Measurements from ENCODE around the gene PEX5. TPM values are rescaled to one million over a fixed set of nuclear protein-coding genes. Genes with fewer than 3 reads are reported as not detected.

Gene PEX5
- total RNA-seq, 1 experiment from 2014 or later: 20.0 TPM

GRCh38 chr12:7259060-7259459, 69.6 kb downstream of the PEX5 start:
- H2AFZ ChIP-seq (ENCODE audit: low read length): no peak overlapping the region
- H3K9me2 ChIP-seq (replicated peaks; ENCODE audit: low read length): no peaks in the 10 kb centered on the region
- ChIA-PET POLR2A (ENCODE audit: unreplicated experiment) (no interaction called here), CTCF (no interaction called here)
- H3K36me3 ChIP-seq (ENCODE audit: low read depth, low read length): no peaks in the 10 kb centered on the region
- no peak overlapping the region for H3K4me3 ChIP-seq (ENCODE audit: low read length)
- no peak for ATAC-seq
- no peak for TF ChIP-seq EZH2 (IDR thresholded peaks at IDR 0.05; ENCODE audit: low read length, unreplicated experiment)
- no peak for TF ChIP-seq EZH2phosphoT487 (IDR thresholded peaks at IDR 0.05; ENCODE audit: borderline replicate concordance, low read length)
- TF ChIP-seq CTCF (conservative IDR thresholded peaks at IDR 0.05; ENCODE audit: low read depth, low read length): no peak
- H3K4me1 ChIP-seq (ENCODE audit: insufficient read depth, low read length): no peaks in the 10 kb centered on the region
- no peak overlapping the region for H3K9ac ChIP-seq (ENCODE audit: low read length)
- intact Hi-C loops (cut with micrococcal nuclease): no loop called here
- no peaks in the 10 kb centered on the region for H4K20me1 ChIP-seq (ENCODE audit: low read length)
- H3K9me3 ChIP-seq (ENCODE audit: low read length): no peaks in the 10 kb centered on the region
- H3K4me2 ChIP-seq (ENCODE audit: low read length): no peak overlapping the region
- H3K27ac ChIP-seq (ENCODE audit: low read length): no peak overlapping the region
- no peaks in the 10 kb centered on the region for H3K79me2 ChIP-seq (ENCODE audit: low read length)
- BruUV-seq (replicated peaks): no TSS peak
- peaks cover 20% of the 10 kb centered on the region for H3K27me3 ChIP-seq (ENCODE audit: low read length)
- H3F3A ChIP-seq (ENCODE audit: low read length, unreplicated experiment): no peaks in the 10 kb centered on the region
- no peak for DNase-seq

Other genes starting within 250 kb of the PEX5 start
- gene RNU7-1, start 245.9 kb upstream of the PEX5 start, total RNA-seq (2014; rRNA removed): not detected in 2 replicates
- gene C12orf57, start 245.7 kb upstream of the PEX5 start, total RNA-seq (2014; rRNA removed): 125 and 130 TPM in 2 replicates
- 22.5 and 28.4 TPM in 2 replicates for gene PTPN6, start 238.3 kb upstream of the PEX5 start, total RNA-seq (2014; rRNA removed)
- 353 and 376 TPM in 2 replicates for gene PHB2, start 219.0 kb upstream of the PEX5 start, total RNA-seq (2014; rRNA removed)
- 40.7 and 44.3 TPM in 2 replicates for gene EMG1, start 218.8 kb upstream of the PEX5 start, total RNA-seq (2014; rRNA removed)
- gene LPCAT3, start 171.2 kb upstream of the PEX5 start, total RNA-seq (2014; rRNA removed): 16.3 and 21.5 TPM in 2 replicates
- 2.1 and 2.9 TPM in 2 replicates for gene C1S, start 129.0 kb upstream of the PEX5 start, total RNA-seq (2014; rRNA removed)
- gene C1R, start 97.2 kb upstream of the PEX5 start, total RNA-seq (2014; rRNA removed): 4.4 and 9.6 TPM in 2 replicates
- gene C1RL, start 80.5 kb upstream of the PEX5 start, total RNA-seq (2014; rRNA removed): 8.2 and 8.9 TPM in 2 replicates
- not detected in 2 replicates for gene RBP5, start 60.8 kb upstream of the PEX5 start, total RNA-seq (2014; rRNA removed)
- gene CLSTN3, start 59.3 kb upstream of the PEX5 start, total RNA-seq (2014; rRNA removed): 10.9 and 14.2 TPM in 2 replicates
- gene ACSM4, start 114.4 kb downstream of the PEX5 start, total RNA-seq (2014; rRNA removed): not detected in 2 replicates